ENCODE data around the gene CNTNAP4.

CNTNAP4 gene

GRCh38 chr16:76276745-76277438, at the start of gene CNTNAP4:
Gene CNTNAP4, plus strand, starts transcription at chr16:76277401. Its CDS starts 262 bp downstream, at chr16:76277663.
- WGBS (ENCODE audit: insufficient coverage, insufficient read length): no CpG with 5 or more reads among the region's 16 CpGs
- H3K4me3 ChIP-seq (ENCODE audit: low read length): no peak within 1 kb of the TSS
- DNase-seq (ENCODE audit: low read depth, low spot score): no peak
- H3K9me3 ChIP-seq (ENCODE audit: control insufficient read depth, insufficient read depth, low read length): no peaks in the 10 kb centered on the region; the same call in 1 of the 2 replicates
- no peaks in the 10 kb centered on the region for H3K27me3 ChIP-seq (ENCODE audit: control insufficient read depth, insufficient read depth, low read length)
- no peaks in the 10 kb centered on the region for H3K4me1 ChIP-seq (ENCODE audit: control insufficient read depth, insufficient read depth, low read length)
- H3K27ac ChIP-seq (ENCODE audit: low read length): no peak within 1 kb of the TSS
- no peaks in the 10 kb centered on the region for H3K36me3 ChIP-seq (ENCODE audit: control insufficient read depth, insufficient read depth, low read length)

- no peak for DNase-seq (ENCODE audit: low read depth, low spot score)
- no peaks in the 10 kb centered on the region for H3K9me3 ChIP-seq (ENCODE audit: control insufficient read depth, insufficient read depth, low read length)
- no peaks in the 10 kb centered on the region for H3K4me1 ChIP-seq (ENCODE audit: control insufficient read depth, insufficient read depth, low read length)
- no peaks in the 10 kb centered on the region for H3K36me3 ChIP-seq (ENCODE audit: control insufficient read depth, insufficient read depth, low read length)
- WGBS (ENCODE audit: insufficient coverage, insufficient read length): no CpG with 5 or more reads among the region's 2 CpGs
- no peak overlapping the region for H3K4me3 ChIP-seq (ENCODE audit: low read length)
- no peak overlapping the region for H3K27ac ChIP-seq (ENCODE audit: low read length)
- H3K27me3 ChIP-seq (ENCODE audit: control insufficient read depth, insufficient read depth, low read length): peaks cover 1% of the 10 kb centered on the region; the same call in 1 of the 2 replicates
Observed at GRCh38 chr16:76228546-76229146, 48.6 kb upstream of the CNTNAP4 start.

GRCh38 chr16:76232704-76233103, 44.5 kb upstream of the CNTNAP4 start:
- H3K36me3 ChIP-seq (ENCODE audit: control insufficient read depth, insufficient read depth, low read length): no peaks in the 10 kb centered on the region
- no peak overlapping the region for H3K27ac ChIP-seq (ENCODE audit: low read length)
- no peaks in the 10 kb centered on the region for H3K9me3 ChIP-seq (ENCODE audit: control insufficient read depth, insufficient read depth, low read length)
- H3K27me3 ChIP-seq (ENCODE audit: control insufficient read depth, insufficient read depth, low read length): no peaks in the 10 kb centered on the region
- H3K4me3 ChIP-seq (ENCODE audit: low read length): no peak overlapping the region
- no CpG with 5 or more reads among the region's 5 CpGs for WGBS (ENCODE audit: insufficient coverage, insufficient read length)
- no peaks in the 10 kb centered on the region for H3K4me1 ChIP-seq (ENCODE audit: control insufficient read depth, insufficient read depth, low read length)
- DNase-seq (ENCODE audit: low read depth, low spot score): no peak

GRCh38 chr16:76235025-76235424, 42.2 kb upstream of the CNTNAP4 start:
- no CpG with 5 or more reads among the region's 23 CpGs for WGBS (ENCODE audit: insufficient coverage, insufficient read length)
- Histone ChIP-seq H3K4me3 (ENCODE audit: low read length) (no peak overlapping the region), H3K27me3 (ENCODE audit: control insufficient read depth, insufficient read depth, low read length) (no peaks in the 10 kb centered on the region), H3K4me1 (ENCODE audit: control insufficient read depth, insufficient read depth, low read length) (no peaks in the 10 kb centered on the region), H3K27ac (ENCODE audit: low read length) (no peak overlapping the region), H3K9me3 (ENCODE audit: control insufficient read depth, insufficient read depth, low read length) (no peaks in the 10 kb centered on the region), H3K36me3 (ENCODE audit: control insufficient read depth, insufficient read depth, low read length) (no peaks in the 10 kb centered on the region)
- DNase-seq (ENCODE audit: low read depth, low spot score): no peak

GRCh38 chr16:76235426-76235825, 41.8 kb upstream of the CNTNAP4 start:
- Histone ChIP-seq H3K4me3 (ENCODE audit: low read length) (no peak overlapping the region), H3K36me3 (ENCODE audit: control insufficient read depth, insufficient read depth, low read length) (no peaks in the 10 kb centered on the region), H3K9me3 (ENCODE audit: control insufficient read depth, insufficient read depth, low read length) (no peaks in the 10 kb centered on the region), H3K4me1 (ENCODE audit: control insufficient read depth, insufficient read depth, low read length) (no peaks in the 10 kb centered on the region), H3K27me3 (ENCODE audit: control insufficient read depth, insufficient read depth, low read length) (no peaks in the 10 kb centered on the region), H3K27ac (ENCODE audit: low read length) (no peak overlapping the region)
- DNase-seq (ENCODE audit: low read depth, low spot score): no peak
- WGBS (ENCODE audit: insufficient coverage, insufficient read length): no CpG with 5 or more reads among the region's 12 CpGs

DNA sequence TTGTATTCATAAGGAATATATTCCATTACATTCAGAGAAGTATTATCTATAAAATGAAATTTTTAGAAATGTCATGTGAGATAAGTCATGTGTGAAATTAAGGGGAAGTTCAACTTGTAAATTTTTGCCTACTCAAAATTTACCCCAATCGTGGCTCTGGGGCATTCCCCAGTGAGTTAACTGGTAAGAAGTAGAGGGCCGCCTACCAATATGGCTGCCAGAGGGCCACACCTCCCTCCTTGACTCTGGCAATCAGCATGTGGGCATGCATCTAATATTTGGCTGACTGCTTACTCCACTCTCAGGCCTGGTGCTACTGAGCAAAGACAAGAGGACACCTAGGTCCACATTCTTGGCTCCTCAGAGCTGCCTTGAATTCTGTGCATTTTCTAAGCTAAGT, 39.7 kb upstream of the CNTNAP4 start:
- H3K27ac ChIP-seq (ENCODE audit: low read length): no peak overlapping the region
- no CpG with 5 or more reads among the region's 2 CpGs for WGBS (ENCODE audit: insufficient coverage, insufficient read length)
- no peak for DNase-seq (ENCODE audit: low read depth, low spot score)

DNA sequence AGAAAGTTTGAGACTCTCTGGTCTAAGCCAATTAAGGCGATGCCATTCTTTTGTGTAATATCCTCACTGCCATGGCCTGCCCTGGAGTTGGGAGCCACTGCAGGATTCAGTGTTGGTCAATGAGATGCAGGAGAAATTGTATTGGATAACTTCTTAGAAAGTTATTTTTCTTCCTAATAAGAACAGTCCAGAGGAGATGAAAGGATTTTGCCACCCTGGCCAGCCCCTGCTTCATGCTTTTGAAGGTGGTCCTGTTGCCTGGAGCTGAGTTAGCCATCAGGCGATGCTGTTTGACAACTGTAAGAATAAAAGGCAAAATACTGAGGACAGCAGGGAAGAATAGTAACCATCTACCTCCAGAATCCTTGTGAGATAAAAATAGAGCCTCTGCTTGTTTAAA, 35.4 kb upstream of the CNTNAP4 start:
- no peak overlapping the region for H3K4me3 ChIP-seq (ENCODE audit: low read length)
- no peaks in the 10 kb centered on the region for H3K9me3 ChIP-seq (ENCODE audit: control insufficient read depth, insufficient read depth, low read length)
- no peaks in the 10 kb centered on the region for H3K36me3 ChIP-seq (ENCODE audit: control insufficient read depth, insufficient read depth, low read length)
- H3K27ac ChIP-seq (ENCODE audit: low read length): no peak overlapping the region
- no peaks in the 10 kb centered on the region for H3K27me3 ChIP-seq (ENCODE audit: control insufficient read depth, insufficient read depth, low read length)
- no peak for DNase-seq (ENCODE audit: low read depth, low spot score)
- WGBS (ENCODE audit: insufficient coverage, insufficient read length): no CpG with 5 or more reads among the region's 2 CpGs
- H3K4me1 ChIP-seq (ENCODE audit: control insufficient read depth, insufficient read depth, low read length): no peaks in the 10 kb centered on the region

More for the DNA sequence above, 39.7 kb upstream of the CNTNAP4 start:
- no peak overlapping the region for H3K4me3 ChIP-seq (ENCODE audit: low read length)
- H3K4me1 ChIP-seq (ENCODE audit: control insufficient read depth, insufficient read depth, low read length): no peaks in the 10 kb centered on the region
- H3K36me3 ChIP-seq (ENCODE audit: control insufficient read depth, insufficient read depth, low read length): no peaks in the 10 kb centered on the region
- H3K27me3 ChIP-seq (ENCODE audit: control insufficient read depth, insufficient read depth, low read length): no peaks in the 10 kb centered on the region
- no peaks in the 10 kb centered on the region for H3K9me3 ChIP-seq (ENCODE audit: control insufficient read depth, insufficient read depth, low read length)

DNA sequence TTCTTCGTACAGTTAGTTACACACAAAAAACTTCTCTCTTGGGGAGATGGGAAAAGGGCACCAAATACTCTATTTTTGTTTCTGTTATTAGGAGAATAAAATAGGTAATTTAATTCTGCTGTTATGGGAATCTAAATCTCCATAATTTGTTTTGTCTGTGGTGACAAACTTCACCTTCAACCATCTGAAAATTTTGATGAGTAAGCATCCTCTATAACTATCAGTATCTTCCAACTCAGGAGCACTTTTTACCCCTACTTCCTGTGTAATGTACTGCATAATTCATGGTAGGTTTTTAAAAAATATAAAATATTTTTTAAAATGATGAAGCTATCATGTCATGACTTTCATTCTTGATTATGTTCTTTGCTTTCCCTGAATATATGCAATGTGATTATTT, 33.6 kb upstream of the CNTNAP4 start:
- no CpG with 5 or more reads among the region's 1 CpG for WGBS (ENCODE audit: insufficient coverage, insufficient read length)
- Histone ChIP-seq H3K4me1 (ENCODE audit: control insufficient read depth, insufficient read depth, low read length) (no peaks in the 10 kb centered on the region), H3K27ac (ENCODE audit: low read length) (no peak overlapping the region), H3K9me3 (ENCODE audit: control insufficient read depth, insufficient read depth, low read length) (no peaks in the 10 kb centered on the region), H3K36me3 (ENCODE audit: control insufficient read depth, insufficient read depth, low read length) (no peaks in the 10 kb centered on the region), H3K4me3 (ENCODE audit: low read length) (no peak overlapping the region), H3K27me3 (ENCODE audit: control insufficient read depth, insufficient read depth, low read length) (no peaks in the 10 kb centered on the region)
- DNase-seq (ENCODE audit: low read depth, low spot score): no peak

DNA sequence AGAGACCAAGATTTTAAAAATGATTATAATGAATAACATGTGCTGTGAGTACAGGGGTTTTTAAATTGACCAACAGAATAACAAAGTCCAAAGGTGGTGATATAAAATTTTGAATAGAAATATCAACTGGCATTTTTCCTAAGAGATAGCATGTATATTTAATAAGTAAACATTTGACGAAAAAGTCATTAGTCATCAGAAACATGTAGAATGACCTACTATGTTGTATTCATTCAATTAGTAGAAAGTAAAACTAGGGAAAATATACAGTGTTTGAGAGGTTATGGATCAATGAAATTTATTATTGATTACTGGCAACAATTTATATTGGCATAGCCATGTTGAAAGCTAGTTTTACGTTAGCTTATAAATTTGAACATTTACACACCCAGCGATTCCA, 30.6 kb upstream of the CNTNAP4 start:
- Histone ChIP-seq H3K9me3 (ENCODE audit: control insufficient read depth, insufficient read depth, low read length) (no peaks in the 10 kb centered on the region), H3K27me3 (ENCODE audit: control insufficient read depth, insufficient read depth, low read length) (no peaks in the 10 kb centered on the region), H3K36me3 (ENCODE audit: control insufficient read depth, insufficient read depth, low read length) (no peaks in the 10 kb centered on the region), H3K27ac (ENCODE audit: low read length) (no peak overlapping the region), H3K4me3 (ENCODE audit: low read length) (no peak overlapping the region), H3K4me1 (ENCODE audit: control insufficient read depth, insufficient read depth, low read length) (no peaks in the 10 kb centered on the region)
- DNase-seq (ENCODE audit: low read depth, low spot score): no peak
- WGBS (ENCODE audit: insufficient coverage, insufficient read length): no CpG with 5 or more reads among the region's 3 CpGs

DNA sequence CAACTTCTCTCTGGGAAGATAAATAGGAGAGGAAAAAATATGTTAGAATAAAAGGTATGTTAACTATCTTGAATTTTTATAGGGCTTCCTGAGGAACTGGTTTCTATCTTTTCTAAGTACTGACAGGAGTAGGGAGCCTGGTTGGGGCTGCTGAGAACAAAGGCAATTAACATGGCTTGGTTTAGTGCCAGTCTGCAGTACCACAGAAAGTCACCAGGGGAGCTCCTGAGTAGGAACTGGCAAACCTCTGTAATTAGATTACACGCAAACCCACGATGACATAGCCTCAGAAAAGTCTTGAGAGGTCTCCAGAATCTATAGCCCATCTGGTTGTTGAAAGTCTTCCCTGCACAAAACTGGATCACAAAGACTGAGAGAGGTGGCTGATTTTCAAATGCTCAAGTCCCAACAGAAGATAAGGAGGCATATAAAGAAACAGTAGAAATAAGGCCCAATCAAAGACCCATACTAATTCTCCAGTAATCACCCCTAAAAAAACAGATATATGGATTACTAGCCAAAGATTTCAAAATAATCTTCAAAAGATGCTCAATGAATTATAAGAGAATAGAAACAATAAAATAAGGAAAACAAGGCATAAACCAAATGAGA, 11.7 kb upstream of the CNTNAP4 start:
- Histone ChIP-seq H3K9me3 (ENCODE audit: control insufficient read depth, insufficient read depth, low read length) (no peaks in the 10 kb centered on the region), H3K27ac (ENCODE audit: low read length) (no peak overlapping the region), H3K4me1 (ENCODE audit: control insufficient read depth, insufficient read depth, low read length) (no peaks in the 10 kb centered on the region), H3K36me3 (ENCODE audit: control insufficient read depth, insufficient read depth, low read length) (no peaks in the 10 kb centered on the region), H3K4me3 (ENCODE audit: low read length) (no peak overlapping the region), H3K27me3 (ENCODE audit: control insufficient read depth, insufficient read depth, low read length) (no peaks in the 10 kb centered on the region)
- no peak for DNase-seq (ENCODE audit: low read depth, low spot score)
- no CpG with 5 or more reads among the region's 2 CpGs for WGBS (ENCODE audit: insufficient coverage, insufficient read length)
